Activated CD4-positive, alpha-beta memory T cell treated with anti-CD3 and anti-CD28 coated beads, Interleukin-2, amount 10 ng/mL, durations not matched to agents 7 days and 5 days (primary cell): ENCODE results near the gene SLCO2A1. TPM values are rescaled to one million over a fixed set of nuclear protein-coding genes. Genes with fewer than 3 reads are reported as not detected.
A peak's percentile ranks its signal among the peaks of the same experiment; 100 is the strongest.
"Not testable (repeated sequence)": the region's sequence is repeated elsewhere in the genome, so short reads cannot be mapped to it uniquely, and the experiment has no call there.

Experiments
- CTCF ChIA-PET: fragments of 350-600 bp; sonication (Branson Sonifier 250); formaldehyde crosslinking; loops from one replicate; lab custom pipeline; 2021; ENCODE audit warnings: antibody characterized with exemption, inconsistent platforms; lab: Charles Lee
- POLR2A ChIA-PET: fragments of 350-600 bp; sonication (Branson Sonifier 250); formaldehyde crosslinking; loops from one replicate; lab custom pipeline; 2021; ENCODE audit warnings: antibody characterized with exemption; lab: Charles Lee
- DNase-seq: peaks from one replicate; pipeline ENCODE4 v3.0.0-alpha.2; 2020
- H3K27ac Mint-ChIP-seq: one replicate; pipeline ENCODE4 v1.8.0; 2021; ENCODE audit warnings: mild to moderate bottlenecking, mixed read lengths
- H3K27me3 Mint-ChIP-seq: one replicate; pipeline ENCODE4 v1.8.0; 2021; ENCODE audit warnings: mixed read lengths
- H3K36me3 Mint-ChIP-seq: one replicate; pipeline ENCODE4 v1.8.0; 2021; ENCODE audit warnings: low read depth, mixed read lengths
- H3K4me1 Mint-ChIP-seq: one replicate; pipeline ENCODE4 v1.8.0; 2021; ENCODE audit warnings: mixed read lengths
- H3K4me3 Mint-ChIP-seq: one replicate; pipeline ENCODE4 v1.8.0; 2021; ENCODE audit warnings: mild to moderate bottlenecking, mixed read lengths
- H3K9me3 Mint-ChIP-seq: one replicate; pipeline ENCODE4 v1.8.0; 2021; ENCODE audit warnings: mixed read lengths
- total RNA-seq, 2 experiments: library from RNA; stranded (reverse); gene quantifications; one replicate each; pipeline ENCODE4 v1.2.3, GENCODE V29; 2021

SLCO2A1 gene
- total RNA-seq, result not detected

DNA sequence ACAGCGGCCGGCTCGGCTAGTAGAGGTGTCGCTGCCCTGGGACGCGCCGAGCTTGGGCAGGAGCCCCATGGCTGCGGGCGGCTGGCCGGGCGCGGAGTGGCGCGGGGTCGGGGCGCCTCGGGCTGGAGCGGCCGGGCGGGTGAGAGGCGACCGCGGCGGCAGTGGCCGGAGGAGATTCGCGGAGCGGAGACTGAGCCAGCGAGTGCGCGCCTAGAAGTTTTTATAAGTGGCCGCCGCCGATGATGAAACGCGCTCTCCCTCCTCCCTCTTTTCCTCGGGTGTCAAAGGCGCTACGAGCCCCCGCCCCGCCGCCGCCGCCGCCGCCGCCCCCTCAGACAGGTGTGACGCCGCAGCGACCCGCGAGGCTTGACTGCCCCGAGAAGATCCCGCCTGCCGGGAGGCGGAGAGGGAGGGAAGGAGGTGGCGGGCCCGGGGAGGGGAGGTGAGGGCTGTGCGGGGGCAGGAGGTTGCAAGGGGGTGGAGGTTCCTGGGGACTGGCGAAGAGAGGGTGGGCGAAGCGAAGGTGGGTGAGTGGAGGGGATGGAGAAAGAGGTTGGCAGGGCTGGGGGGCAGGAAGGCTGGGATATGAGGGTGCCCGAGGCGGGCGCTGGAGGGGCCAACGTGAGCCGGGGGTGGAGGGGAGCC, at the start of gene SLCO2A1:
Gene SLCO2A1 (minus strand): TSS at position 192 of the 645 bp plus-strand sequence. CDS start 123 bp downstream, at position 69.
- DNase-seq, result no peak
- Mint-ChIP-seq H3K4me3 (no peak within 1 kb of the TSS), H3K27ac (no peak within 1 kb of the TSS), H3K9me3 (no peaks in the 10 kb centered on the region), H3K27me3 (peaks cover 45% of the 10 kb centered on the region), H3K36me3 (no peaks in the 10 kb centered on the region), H3K4me1 (peaks cover 2% of the 10 kb centered on the region)
- CTCF ChIA-PET, result no interaction called here
- POLR2A ChIA-PET, result no interaction called here

DNA sequence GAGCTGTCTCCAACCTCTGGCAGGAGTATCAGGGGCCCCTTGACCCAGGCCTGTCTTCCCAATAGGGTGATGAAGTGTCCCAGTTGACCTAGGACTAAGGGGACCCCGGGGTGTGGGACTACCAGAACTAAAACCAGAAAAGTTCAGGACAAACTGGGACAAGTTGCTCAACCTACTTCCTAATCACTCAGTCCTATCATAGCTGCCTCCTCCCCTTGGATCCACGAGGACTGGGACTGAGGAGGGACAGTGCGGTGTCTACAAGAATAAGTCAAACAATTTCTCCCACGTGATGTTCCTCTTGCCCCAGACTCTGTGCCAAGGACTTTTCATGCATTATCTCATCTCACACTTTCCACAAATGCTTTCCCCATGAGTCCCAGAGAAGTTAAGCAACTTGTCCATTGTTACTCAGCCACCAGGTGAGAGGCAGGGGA, 49.4 kb upstream of the SLCO2A1 start:
- no peak overlapping the region for H3K27ac Mint-ChIP-seq
- no peaks in the 10 kb centered on the region for H3K36me3 Mint-ChIP-seq
- CTCF ChIA-PET, result no interaction called here
- peaks cover 8% of the 10 kb centered on the region for H3K27me3 Mint-ChIP-seq
- no peaks in the 10 kb centered on the region for H3K4me1 Mint-ChIP-seq
- H3K9me3 Mint-ChIP-seq, result no peaks in the 10 kb centered on the region
- POLR2A ChIA-PET, result no interaction called here
- no peak overlapping the region for H3K4me3 Mint-ChIP-seq
- peak; percentile 6 for DNase-seq

DNA sequence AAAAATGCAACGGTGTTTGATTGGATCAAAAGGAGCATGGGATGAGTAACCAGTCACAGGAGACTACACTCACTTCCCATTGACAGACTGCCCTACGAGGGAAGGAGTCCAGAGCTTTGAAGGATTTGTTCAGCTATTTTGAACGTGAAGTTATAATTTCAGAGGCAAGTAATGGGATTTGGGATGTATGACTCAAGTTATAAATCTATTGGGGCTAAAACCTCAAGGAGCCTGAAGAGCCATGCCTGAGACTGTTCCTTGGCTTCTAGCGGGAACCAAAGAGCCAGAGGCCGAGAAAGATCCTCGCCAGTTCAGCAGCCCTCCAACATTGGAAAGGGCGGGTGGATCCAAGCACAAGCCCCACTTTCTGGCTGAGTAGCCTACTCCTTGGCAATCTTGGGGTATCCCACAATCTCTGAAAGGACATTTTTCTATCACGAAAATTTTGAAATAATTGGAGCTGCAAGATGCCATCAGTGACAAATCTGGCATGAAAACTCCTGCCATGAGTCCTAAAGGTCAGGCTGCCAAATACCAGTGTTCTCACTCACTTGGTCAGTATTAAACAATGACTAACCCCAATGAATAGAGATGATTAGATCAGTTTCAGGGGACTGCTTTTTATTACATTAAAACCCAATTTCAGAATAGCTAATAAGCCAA, 48.6 kb upstream of the SLCO2A1 start:
- Mint-ChIP-seq H3K4me3 (no peak overlapping the region), H3K36me3 (no peaks in the 10 kb centered on the region), H3K4me1 (no peaks in the 10 kb centered on the region), H3K27ac (no peak overlapping the region), H3K9me3 (no peaks in the 10 kb centered on the region), H3K27me3 (peaks cover 6% of the 10 kb centered on the region)
- ChIA-PET CTCF (no interaction called here), POLR2A (no interaction called here)
- peak; percentile 11 for DNase-seq

DNA sequence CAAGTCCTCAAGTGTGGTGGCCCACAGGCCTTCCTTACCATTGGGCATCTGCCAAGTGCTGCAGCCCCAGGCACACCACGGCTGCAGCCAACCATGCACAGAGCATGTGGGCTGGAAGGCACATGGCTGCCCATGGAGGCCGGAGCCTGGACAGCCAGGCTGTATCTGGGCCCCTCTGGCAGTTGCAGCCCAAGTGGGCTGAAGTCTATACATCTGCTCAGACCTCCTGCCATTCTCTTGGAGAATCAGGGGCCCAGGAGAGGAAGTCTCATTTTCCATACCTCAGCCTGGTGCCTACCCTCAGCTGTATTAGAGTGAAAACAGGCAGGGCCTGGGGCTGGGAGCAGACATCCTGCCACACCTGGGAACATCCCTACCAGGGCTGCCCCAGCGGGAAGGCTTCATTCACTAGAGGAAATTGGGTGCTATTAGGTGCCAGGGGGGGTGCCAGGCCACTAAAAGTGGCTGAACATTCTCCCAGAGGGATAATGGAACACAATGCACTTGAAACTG, 48.0 kb upstream of the SLCO2A1 start:
- no peak overlapping the region for H3K4me3 Mint-ChIP-seq
- peak; percentile 4 for DNase-seq

DNA sequence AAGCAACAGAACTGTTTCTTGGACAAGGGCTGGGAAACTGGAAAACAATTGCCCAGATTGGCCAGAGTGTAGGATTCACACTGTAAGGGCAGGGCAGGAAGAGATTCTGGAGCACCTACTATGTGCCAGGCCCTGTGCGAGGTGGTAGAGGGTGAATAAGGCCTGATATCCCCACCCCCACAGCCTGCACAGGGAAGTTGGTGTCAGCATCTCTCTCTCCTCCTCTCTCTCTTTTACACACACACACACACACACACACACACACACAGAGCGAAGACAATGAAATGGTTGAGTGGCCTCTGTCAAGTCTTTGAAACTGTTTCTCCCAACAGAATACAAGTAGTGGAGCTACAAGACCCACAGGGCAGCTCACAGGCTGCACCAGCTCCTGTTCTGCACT, 47.1 kb upstream of the SLCO2A1 start:
- ChIA-PET CTCF (no interaction called here), POLR2A (no interaction called here)
- no peak overlapping the region for H3K27ac Mint-ChIP-seq
- no peaks in the 10 kb centered on the region for H3K36me3 Mint-ChIP-seq
- no peaks in the 10 kb centered on the region for H3K9me3 Mint-ChIP-seq
- no peak overlapping the region for H3K4me3 Mint-ChIP-seq
- H3K27me3 Mint-ChIP-seq, result peaks cover 4% of the 10 kb centered on the region
- no peak for DNase-seq
- H3K4me1 Mint-ChIP-seq, result no peaks in the 10 kb centered on the region

More for the DNA sequence above, 48.0 kb upstream of the SLCO2A1 start:
- H3K36me3 Mint-ChIP-seq, result no peaks in the 10 kb centered on the region
- H3K27ac Mint-ChIP-seq, result no peak overlapping the region
- no peaks in the 10 kb centered on the region for H3K4me1 Mint-ChIP-seq
- peaks cover 4% of the 10 kb centered on the region for H3K27me3 Mint-ChIP-seq
- H3K9me3 Mint-ChIP-seq, result no peaks in the 10 kb centered on the region
- POLR2A ChIA-PET, result no interaction called here
- CTCF ChIA-PET, result no interaction called here

DNA sequence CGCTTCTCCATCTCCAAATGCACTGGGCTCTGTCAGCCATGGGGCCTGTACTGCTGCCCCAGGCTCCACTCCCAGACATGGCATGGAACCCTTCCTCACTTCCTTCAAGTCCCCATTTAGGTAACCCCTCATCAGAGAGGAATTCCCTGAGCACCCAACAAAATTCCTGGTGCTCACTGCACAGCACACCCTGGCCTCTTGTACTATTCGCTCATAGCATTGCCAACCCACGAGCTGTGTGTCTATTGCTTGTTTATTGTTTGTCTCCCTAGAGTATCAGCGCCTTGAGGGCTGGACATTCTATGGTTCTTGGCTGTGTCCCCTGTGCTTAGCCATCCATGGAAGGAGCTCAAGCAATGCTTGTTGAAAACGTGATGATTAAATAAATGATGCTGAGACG, 46.1 kb upstream of the SLCO2A1 start:
- Mint-ChIP-seq H3K27me3 (peaks cover 2% of the 10 kb centered on the region), H3K4me1 (no peaks in the 10 kb centered on the region), H3K27ac (no peak overlapping the region), H3K4me3 (no peak overlapping the region), H3K36me3 (no peaks in the 10 kb centered on the region), H3K9me3 (no peaks in the 10 kb centered on the region)
- DNase-seq, result peak; percentile 9
- ChIA-PET POLR2A (interaction anchor here (0.6 kb wide), 1 partner anchor 24 kb away, joined by 3 read pairs; no protein-coding TSS in a partner anchor), CTCF (no interaction called here)

DNA sequence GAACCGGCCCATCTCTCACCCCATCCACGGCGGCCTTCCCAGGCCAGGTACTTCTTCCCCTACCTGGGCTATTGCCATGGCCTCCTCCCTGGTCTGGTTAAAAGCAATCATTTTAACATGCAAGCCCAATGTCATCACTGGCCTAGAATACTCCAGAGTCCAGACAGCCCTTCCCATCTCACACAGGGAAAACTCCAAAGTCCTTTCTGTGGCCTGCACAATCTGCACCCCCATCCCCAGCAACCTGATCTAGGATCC, 45.8 kb upstream of the SLCO2A1 start:
- CTCF ChIA-PET, result no interaction called here
- H3K27ac Mint-ChIP-seq, result no peak overlapping the region
- H3K36me3 Mint-ChIP-seq, result no peaks in the 10 kb centered on the region
- H3K4me1 Mint-ChIP-seq, result no peaks in the 10 kb centered on the region
- H3K27me3 Mint-ChIP-seq, result peaks cover 2% of the 10 kb centered on the region
- peak; percentile 6 for DNase-seq
- H3K9me3 Mint-ChIP-seq, result no peaks in the 10 kb centered on the region
- H3K4me3 Mint-ChIP-seq, result no peak overlapping the region
- POLR2A ChIA-PET, result interaction anchor here (0.6 kb wide), 1 partner anchor 24 kb away, joined by 3 read pairs; no protein-coding TSS in a partner anchor

DNA sequence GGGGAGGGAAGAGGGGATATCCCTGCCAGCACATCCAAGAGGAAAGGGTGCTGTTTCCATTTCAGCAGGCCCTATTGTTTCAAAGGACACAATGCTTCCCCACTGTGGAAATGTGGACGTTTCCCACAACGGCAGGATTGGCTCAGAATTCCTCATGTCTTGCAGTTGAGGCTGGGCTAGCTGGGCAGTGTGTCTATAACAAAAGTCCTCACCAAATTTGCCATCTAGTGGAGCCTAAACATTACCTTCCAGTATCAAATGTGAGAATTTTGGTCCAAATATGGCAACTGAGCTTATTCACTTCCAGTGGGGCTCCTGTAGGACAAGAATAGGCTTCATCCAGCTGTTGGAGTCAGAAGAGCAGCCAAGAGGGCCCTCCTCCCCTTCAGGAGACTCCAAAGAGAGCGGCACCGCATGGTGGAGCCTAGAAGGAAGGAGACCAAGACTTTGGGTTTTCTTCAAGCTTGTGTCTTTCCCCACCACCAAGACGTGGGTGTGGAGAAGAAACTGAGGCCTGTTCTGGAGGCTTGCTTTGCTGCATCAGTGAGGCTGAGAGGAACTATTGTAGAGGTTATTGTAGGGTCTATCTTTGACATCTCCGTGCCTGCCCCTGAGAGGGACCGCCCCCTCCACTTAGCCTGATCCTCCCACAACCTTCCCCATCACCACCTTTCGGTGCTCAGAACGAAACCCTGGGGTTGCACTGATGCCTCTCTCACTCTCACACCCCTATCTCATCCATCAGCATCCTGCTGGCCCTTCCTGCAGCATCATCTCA, 45.3 kb upstream of the SLCO2A1 start:
- POLR2A ChIA-PET, result no interaction called here

DNA sequence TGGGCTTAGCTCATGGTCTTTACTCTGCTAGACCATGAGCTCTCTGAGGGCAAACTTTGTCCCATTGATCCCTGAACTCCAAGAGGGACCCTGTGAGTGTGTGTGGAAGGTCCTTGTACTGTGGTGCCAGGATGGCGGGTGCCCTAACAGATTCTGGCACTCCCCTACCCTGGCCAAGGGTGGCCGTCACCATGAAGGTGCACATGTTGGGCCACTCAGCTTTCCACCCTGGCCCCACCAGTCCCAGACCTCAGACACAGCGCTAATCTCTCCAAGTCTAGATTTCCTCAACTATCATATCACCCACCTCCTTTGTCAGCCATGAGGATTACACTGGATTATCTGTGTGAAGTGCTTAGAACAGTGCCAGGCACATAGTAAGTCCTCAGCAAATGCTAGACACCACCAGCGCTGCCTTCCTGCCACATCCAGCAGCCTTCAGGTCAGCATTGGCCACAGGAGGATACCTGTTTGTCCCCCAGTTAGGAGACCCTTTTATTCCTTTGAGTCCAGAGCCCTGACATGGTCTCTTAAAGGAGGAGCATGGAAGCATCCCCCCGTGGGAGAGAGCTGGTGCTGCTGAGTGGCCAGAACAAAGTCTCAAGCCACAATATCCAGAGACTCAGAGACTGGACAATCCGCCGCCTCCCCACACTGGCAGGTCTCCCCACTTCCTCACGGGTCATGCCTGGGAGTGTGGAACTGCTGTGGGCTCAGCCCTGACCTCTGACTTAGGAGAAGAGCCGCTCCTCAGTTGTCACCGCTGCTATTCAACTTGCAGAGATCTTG, 44.5 kb upstream of the SLCO2A1 start:
- no peak overlapping the region for H3K4me3 Mint-ChIP-seq
- H3K27me3 Mint-ChIP-seq, result peaks cover 2% of the 10 kb centered on the region
- no peak overlapping the region for H3K27ac Mint-ChIP-seq
- ChIA-PET POLR2A (no interaction called here), CTCF (no interaction called here)
- DNase-seq, result no peak
- no peaks in the 10 kb centered on the region for H3K4me1 Mint-ChIP-seq
- no peaks in the 10 kb centered on the region for H3K9me3 Mint-ChIP-seq
- H3K36me3 Mint-ChIP-seq, result no peaks in the 10 kb centered on the region

More for the DNA sequence above, 45.3 kb upstream of the SLCO2A1 start:
- H3K36me3 Mint-ChIP-seq, result no peaks in the 10 kb centered on the region
- no peak overlapping the region for H3K4me3 Mint-ChIP-seq
- DNase-seq, result peak; percentile 3
- no peaks in the 10 kb centered on the region for H3K9me3 Mint-ChIP-seq
- CTCF ChIA-PET, result no interaction called here
- H3K27me3 Mint-ChIP-seq, result peaks cover 2% of the 10 kb centered on the region
- H3K27ac Mint-ChIP-seq, result no peak overlapping the region
- no peaks in the 10 kb centered on the region for H3K4me1 Mint-ChIP-seq

DNA sequence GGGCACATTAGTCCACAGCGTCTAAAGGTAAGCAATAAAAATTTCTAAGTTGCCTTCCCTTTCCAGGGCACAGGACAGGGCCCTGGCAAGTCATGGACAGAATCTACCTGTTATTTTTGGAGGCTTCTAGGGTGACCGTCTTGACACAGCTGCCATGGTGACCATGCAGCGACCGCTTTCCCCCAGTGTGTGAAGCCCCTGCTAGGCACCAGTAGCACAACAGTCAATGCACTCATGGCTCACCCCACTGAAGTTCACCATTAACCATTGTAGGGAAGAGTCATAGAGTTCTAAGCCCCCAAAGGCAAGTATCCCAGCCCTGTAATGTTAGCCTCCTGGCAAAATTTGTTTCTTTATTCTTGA, 43.8 kb upstream of the SLCO2A1 start:
- Mint-ChIP-seq H3K4me3 (no peak overlapping the region), H3K27me3 (peaks cover 2% of the 10 kb centered on the region), H3K36me3 (no peaks in the 10 kb centered on the region), H3K9me3 (no peaks in the 10 kb centered on the region), H3K27ac (no peak overlapping the region), H3K4me1 (no peaks in the 10 kb centered on the region)
- ChIA-PET POLR2A (no interaction called here), CTCF (no interaction called here)
- DNase-seq, result peak; percentile 9

DNA sequence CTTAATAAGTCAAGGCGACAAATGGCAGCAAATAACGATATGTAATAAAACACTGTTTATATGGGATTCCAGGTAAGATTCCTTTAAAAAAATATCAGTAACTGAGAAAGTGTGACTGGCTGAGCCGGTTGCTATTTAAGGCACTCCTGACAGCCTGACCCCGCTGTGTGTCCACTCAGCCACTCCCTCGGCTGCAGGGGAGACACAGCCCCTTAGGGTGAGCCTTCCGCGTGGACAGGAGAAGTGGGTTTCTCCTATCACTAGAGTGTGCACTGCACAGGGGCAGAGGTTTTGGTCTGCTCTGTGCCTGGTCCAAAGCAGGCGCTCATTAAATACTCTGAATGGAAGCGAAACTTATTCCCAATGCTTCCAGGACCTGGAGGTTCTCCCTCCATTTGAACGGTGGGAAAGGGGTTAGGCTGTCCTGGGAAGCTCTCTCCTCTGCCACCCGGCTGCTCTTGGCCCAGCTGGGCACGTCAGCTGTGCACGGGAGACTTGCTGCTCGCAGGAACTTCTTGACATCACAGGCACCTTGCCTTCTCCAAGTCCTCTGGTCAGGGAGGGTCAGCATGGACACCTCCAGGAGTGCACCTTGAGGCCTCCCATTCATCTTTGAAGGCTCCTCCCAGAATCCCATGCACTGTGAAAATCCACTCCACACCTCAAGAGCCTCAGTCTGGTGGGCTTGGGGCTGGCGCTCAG, 43.3 kb upstream of the SLCO2A1 start:
- H3K27ac Mint-ChIP-seq, result no peak overlapping the region
- peaks cover 2% of the 10 kb centered on the region for H3K27me3 Mint-ChIP-seq
- DNase-seq, result peak; percentile 13
- POLR2A ChIA-PET, result no interaction called here
- H3K36me3 Mint-ChIP-seq, result no peaks in the 10 kb centered on the region
- H3K4me1 Mint-ChIP-seq, result no peaks in the 10 kb centered on the region
- CTCF ChIA-PET, result no interaction called here
- no peak overlapping the region for H3K4me3 Mint-ChIP-seq
- no peaks in the 10 kb centered on the region for H3K9me3 Mint-ChIP-seq

DNA sequence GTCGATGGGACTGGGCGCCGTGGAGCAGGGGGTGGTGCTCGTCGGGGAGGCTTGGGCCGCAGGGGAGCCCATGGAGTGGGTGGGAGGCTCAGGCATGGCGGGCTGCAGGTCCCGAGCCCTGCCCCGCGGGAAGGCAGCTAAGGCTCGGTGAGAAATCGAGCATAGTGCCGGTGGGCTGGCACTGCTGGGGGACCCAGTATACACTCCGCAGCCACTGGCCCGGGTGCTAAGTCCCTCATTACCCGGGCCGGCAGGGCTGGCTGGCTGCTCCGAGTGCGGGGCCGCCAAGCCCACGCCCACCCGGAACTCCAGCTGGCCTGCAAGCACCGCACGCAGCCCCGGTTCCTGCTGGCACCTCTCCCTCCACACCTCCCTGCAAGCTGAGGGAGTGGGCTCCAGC, 40.6 kb upstream of the SLCO2A1 start:
- CTCF ChIA-PET, H3K4me1 Mint-ChIP-seq: not testable (repeated sequence)

More for the DNA sequence above, 40.6 kb upstream of the SLCO2A1 start:
- DNase-seq, POLR2A ChIA-PET, H3K9me3 Mint-ChIP-seq, H3K27ac Mint-ChIP-seq, H3K36me3 Mint-ChIP-seq, H3K4me3 Mint-ChIP-seq, H3K27me3 Mint-ChIP-seq: not testable (repeated sequence)
